Activated naive CD4-positive, alpha-beta T cell treated with anti-CD3 and anti-CD28 coated beads, Interleukin-2, amount 10 ng/mL, durations not matched to agents 7 days and 5 days (primary cell): ENCODE results near the gene UNC5B.
"Not testable (repeated sequence)": the region's sequence is repeated elsewhere in the genome, so short reads cannot be mapped to it uniquely, and the experiment has no call there.

Experiments
- CTCF ChIA-PET: fragments of 350-600 bp; sonication (Branson Sonifier 250); formaldehyde crosslinking; loops from one replicate; lab custom pipeline; 2021; ENCODE audit warnings: antibody characterized with exemption; lab: Charles Lee
- DNase-seq: peaks from one replicate; pipeline ENCODE4 v3.0.0-alpha.2; 2020
- H3K27ac Mint-ChIP-seq: one replicate; pipeline ENCODE4 v1.8.0; 2021; ENCODE audit warnings: mild to moderate bottlenecking, moderate library complexity, mixed read lengths
- H3K27me3 Mint-ChIP-seq: one replicate; pipeline ENCODE4 v1.8.0; 2021; ENCODE audit warnings: mild to moderate bottlenecking, mixed read lengths
- H3K36me3 Mint-ChIP-seq: one replicate; pipeline ENCODE4 v1.8.0; 2021; ENCODE audit warnings: mixed read lengths
- H3K4me1 Mint-ChIP-seq: one replicate; pipeline ENCODE4 v1.8.0; 2021; ENCODE audit warnings: mixed read lengths
- H3K4me3 Mint-ChIP-seq: one replicate; pipeline ENCODE4 v1.8.0; 2021; ENCODE audit warnings: mild to moderate bottlenecking, moderate library complexity, mixed read lengths
- H3K9me3 Mint-ChIP-seq: one replicate; pipeline ENCODE4 v1.8.0; 2021; ENCODE audit warnings: mixed read lengths

The UNC5B gene

DNA sequence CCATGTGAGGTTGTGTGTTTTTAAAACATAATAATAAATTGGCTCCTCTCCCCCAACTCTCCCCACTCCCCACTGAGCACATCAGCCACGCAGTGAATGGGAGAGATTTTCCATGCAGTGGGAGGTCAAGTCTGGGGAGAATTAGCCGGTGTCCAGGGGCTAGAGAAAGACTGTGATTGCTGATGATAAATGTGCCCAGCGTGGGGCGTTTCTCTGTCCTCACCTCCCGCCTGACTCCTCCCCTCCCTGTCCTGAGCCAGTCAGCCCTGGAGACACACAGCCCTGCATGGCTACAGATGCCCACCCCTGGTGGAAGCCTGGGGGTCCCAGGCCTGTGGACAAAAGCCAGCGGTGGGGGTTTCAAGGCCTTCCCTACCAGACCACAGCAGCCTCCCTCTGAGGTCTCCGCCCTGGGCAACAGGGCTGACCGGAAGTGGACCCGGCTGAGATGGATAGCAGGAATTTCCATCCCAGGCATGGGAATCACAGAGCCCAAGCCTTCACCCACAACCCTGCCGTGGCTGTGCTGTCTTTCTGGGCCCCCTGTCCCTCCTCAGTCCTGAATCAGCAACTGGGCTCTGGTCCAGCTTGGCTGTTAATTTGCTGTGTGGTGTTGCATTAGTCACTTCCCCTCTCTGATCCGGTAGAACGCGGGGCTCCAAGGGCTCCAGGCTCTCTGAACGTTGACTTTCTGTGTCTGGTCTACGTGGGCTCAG is 59.8 kb downstream of the UNC5B start:
- Mint-ChIP-seq H3K4me1 (peaks cover 4% of the 10 kb centered on the region), H3K27me3 (peaks cover 8% of the 10 kb centered on the region), H3K4me3 (no peak overlapping the region), H3K9me3 (no peaks in the 10 kb centered on the region), H3K27ac (no peak overlapping the region), H3K36me3 (no peaks in the 10 kb centered on the region)
- CTCF ChIA-PET: interaction anchor here (1.1 to 3.1 kb wide), 2 partner anchors 12 to 347 kb away, joined by 3 to 17 read pairs; no protein-coding TSS in a partner anchor
- DNase-seq: no peak

DNA sequence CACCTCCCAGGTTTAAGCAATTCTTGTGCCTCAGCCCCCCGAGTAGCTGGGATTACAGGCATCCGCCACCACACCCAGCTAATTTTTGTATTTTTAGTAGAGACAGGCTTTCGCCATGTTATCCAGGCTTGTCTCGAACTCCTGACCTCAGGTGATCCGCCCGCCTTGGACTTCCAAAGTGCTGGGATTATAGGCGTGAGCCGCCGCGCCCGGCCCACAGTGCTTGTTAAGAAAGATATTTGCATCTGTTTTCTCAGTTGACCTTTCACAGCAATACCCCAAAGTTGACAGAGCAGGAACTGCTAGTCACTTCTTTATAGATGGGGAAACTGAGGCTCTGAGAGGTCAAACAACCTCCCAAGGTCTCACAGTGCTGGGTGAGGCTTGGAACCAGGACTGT is 60.6 kb downstream of the UNC5B start:
- not testable (repeated sequence) for H3K27me3 Mint-ChIP-seq, H3K36me3 Mint-ChIP-seq, H3K4me1 Mint-ChIP-seq, DNase-seq, H3K4me3 Mint-ChIP-seq, H3K27ac Mint-ChIP-seq, H3K9me3 Mint-ChIP-seq
- CTCF ChIA-PET: interaction anchor here (0.7 kb wide), 1 partner anchor 284 kb away, joined by 3 read pairs; no protein-coding TSS in a partner anchor

DNA sequence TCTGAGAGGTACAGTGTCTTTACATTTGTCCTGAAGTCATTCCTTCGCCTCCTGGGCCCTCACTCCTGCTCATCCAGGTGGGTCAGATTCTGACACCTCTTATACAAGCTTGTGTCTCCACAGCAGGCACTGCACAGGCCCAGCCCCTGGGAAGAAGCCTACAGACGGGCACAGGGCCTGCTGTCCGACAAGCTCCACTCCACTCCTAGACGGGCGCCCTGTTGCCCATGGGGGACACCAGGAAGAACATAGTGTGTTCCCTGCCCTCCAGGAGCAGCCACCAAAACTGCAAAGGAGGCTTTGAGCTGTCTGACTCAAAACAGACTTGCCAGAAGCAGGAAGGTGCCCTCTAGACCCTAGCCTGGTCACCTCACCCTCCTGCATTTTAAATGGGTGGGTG is 61.1 kb downstream of the UNC5B start:
- Mint-ChIP-seq H3K9me3 (no peaks in the 10 kb centered on the region), H3K4me1 (peaks cover 4% of the 10 kb centered on the region)

DNA sequence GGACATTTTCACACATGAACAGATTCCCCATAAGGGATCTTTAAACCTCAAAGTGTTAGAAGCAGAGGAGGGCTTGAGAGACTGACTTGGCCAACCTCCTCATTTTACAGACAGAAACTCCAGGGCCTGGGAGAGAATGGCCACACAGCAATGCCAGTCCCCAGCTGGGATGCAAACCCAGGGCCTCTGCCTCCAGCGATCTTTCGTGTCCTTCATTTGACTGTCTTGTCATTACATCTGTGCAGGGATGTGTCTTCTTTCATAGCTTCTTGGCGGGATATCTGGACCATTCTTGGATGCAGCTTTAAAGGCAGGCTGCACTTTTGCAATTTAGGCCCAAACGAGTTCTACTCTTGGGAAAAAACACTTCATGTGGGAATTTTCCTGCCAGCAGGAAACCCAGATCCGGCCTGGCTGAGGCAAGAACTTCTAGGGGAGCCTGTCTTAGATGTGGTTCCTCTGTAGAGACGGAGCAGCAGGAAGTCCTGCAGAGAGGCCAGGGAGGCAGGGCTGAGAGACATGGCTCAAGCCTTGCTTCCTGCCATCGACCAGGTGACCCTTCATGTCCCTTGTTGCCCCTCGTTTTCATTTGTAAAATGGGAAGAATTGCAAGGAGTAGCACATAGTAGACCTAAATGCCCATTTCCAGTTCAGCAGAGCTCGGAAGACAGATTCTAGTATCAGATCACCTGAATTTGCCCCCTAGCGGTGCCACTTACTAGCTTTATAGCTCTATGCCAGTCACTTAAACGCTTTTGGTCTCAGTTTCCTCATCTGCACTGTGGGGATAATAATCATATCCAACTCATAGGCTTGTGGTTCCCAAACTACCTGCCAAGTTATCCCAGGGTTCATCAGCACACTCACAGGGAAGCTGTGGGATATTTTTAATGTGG is 62.8 kb downstream of the UNC5B start:
- H3K9me3 Mint-ChIP-seq: no peaks in the 10 kb centered on the region
- DNase-seq: no peak
- no peak overlapping the region for H3K4me3 Mint-ChIP-seq
- no peaks in the 10 kb centered on the region for H3K36me3 Mint-ChIP-seq
- peaks cover 4% of the 10 kb centered on the region for H3K4me1 Mint-ChIP-seq
- H3K27ac Mint-ChIP-seq: no peak overlapping the region
- peaks cover 8% of the 10 kb centered on the region for H3K27me3 Mint-ChIP-seq
- CTCF ChIA-PET: interaction anchor here (0.8 to 2.2 kb wide), 2 partner anchors 9 to 77 kb away, joined by 3 to 9 read pairs; no protein-coding TSS in a partner anchor

More for the DNA sequence above, 61.1 kb downstream of the UNC5B start:
- CTCF ChIA-PET: interaction anchor here (0.7 kb wide), 1 partner anchor 284 kb away, joined by 3 read pairs; no protein-coding TSS in a partner anchor
- H3K36me3 Mint-ChIP-seq: no peaks in the 10 kb centered on the region
- H3K27ac Mint-ChIP-seq: no peak overlapping the region
- H3K27me3 Mint-ChIP-seq: peaks cover 8% of the 10 kb centered on the region
- H3K4me3 Mint-ChIP-seq: no peak overlapping the region
- DNase-seq: no peak

DNA sequence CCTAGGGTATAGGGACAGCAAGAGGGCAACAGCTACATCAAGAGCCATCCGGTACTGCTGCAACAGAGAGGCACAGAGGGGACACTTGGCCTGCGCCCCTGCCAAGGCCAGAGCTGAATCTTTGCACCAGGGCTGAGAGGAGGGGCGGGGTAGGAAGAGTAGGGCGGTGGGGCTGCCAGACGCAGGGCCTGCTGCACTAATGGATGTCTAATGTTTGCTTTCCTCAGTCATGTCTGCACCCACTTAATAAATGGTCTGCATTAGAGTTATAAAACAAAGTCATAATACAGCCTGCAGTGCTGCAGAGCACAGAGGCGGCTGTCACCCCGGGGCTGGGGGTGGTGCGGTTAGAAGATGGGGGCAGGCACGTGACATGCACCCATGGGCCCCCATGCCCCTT is 64.5 kb downstream of the UNC5B start:
- Mint-ChIP-seq H3K4me3 (no peak overlapping the region), H3K27me3 (peaks cover 4% of the 10 kb centered on the region), H3K36me3 (no peaks in the 10 kb centered on the region), H3K4me1 (no peaks in the 10 kb centered on the region), H3K27ac (no peak overlapping the region), H3K9me3 (no peaks in the 10 kb centered on the region)
- CTCF ChIA-PET: no interaction called here
- no peak for DNase-seq

DNA sequence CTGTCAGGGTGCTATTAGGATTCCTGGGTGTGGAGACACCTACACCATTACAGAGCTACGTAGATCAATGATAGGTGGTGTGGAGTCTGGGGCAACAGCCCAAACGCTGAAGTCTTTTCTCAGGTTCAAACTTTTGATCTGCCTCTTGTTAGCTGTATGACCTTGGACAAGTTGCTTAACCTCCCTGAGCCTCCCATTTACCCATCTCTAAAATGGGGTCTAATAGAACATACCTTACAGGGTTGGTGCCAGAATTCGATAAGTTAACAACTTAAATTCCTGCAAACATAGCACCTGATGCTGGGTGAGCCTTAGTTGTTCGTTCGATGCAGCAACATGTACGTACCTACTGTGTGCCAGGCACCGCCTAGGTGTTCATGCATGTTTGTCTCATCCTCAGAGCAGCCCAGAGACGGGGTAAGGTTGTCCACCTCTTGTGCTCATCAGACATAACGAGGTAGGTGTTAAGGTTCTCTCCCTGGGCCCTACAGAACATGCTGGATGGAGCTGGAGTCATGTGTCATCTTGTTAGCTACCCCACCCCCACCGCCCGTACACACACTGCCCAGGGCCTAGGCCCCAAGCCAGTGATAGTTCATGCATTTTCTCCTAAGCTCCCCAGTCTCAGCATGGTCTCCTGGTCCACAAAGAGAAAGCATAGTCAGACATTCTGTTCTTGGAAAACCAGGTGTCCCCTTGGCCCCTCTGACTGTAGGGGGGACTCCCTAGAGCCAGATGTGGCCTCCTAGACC is 65.7 kb downstream of the UNC5B start:
- Mint-ChIP-seq H3K4me1 (no peaks in the 10 kb centered on the region), H3K36me3 (no peaks in the 10 kb centered on the region), H3K27ac (no peak overlapping the region), H3K9me3 (no peaks in the 10 kb centered on the region), H3K27me3 (peaks cover 4% of the 10 kb centered on the region), H3K4me3 (no peak overlapping the region)
- DNase-seq: no peak
- CTCF ChIA-PET: no interaction called here

DNA sequence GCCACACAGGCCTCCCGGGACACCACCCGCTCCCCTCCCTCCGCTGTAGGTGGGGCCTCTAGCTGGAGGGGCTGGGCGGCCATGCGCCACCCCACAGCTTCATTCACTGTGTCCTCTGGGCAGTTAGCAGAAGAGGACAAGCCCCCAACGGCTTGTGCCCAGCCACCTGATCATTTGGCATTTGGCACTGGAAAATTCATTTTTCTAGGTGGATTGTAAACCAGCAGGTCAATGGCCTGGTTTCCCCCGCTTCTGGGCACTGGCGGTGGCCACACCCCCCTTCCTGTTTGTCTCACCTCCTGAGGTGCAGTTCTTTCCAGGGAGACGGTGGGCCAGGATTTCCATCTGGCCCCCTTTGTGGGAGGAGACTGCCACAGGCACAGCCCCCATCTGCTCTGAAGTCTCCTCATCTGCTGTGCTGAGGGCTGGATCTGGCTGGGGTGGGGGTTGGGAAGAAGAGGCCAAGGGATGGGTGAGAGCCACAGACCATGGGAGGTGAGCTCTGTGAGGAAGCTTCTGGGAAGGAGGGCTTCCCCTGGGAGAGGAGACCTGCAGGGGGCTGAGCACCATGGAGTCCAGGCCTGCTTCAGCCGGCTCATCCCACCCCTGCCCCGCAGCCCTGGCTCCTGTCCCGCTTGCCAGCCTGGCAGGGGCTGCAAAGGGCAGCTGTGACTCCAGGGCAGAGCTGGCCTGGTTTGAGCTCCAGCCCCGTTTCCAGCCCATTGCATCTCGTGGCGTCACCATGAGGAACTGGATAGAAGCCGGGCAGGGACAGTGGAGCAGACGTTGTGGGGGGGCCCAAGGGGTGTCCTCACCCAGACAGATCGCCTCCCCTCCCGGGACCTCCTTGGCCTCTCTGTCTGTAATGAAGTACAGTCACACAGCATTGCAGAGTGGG is 66.6 kb downstream of the UNC5B start:
- Mint-ChIP-seq H3K36me3 (no peaks in the 10 kb centered on the region), H3K27ac (no peak overlapping the region), H3K27me3 (peaks cover 4% of the 10 kb centered on the region), H3K4me3 (no peak overlapping the region), H3K4me1 (no peaks in the 10 kb centered on the region), H3K9me3 (no peaks in the 10 kb centered on the region)
- no peak for DNase-seq
- CTCF ChIA-PET: no interaction called here

DNA sequence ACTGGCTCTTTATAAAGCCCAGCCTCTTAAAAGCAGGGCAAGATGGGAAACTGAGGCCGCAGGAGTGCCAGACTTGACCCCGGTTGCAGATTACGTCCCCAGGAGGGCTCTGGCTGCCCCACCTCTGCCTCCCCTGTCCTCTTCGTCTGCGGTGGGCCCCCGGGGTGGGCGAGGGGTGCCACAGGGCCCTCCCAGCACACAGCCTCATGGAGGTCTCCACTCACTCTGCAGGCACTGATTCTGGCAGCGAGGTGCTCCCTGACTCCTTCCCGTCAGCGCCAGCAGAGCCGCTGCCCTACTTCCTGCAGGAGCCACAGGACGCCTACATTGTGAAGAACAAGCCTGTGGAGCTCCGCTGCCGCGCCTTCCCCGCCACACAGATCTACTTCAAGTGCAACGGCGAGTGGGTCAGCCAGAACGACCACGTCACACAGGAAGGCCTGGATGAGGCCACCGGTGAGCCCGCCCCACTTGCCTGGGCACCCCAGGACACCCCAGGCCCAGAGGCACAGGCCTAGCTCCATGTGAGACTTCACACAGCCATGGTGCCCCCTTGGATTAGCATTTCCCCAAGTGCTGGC is 67.3 kb downstream of the UNC5B start:
- no peak for DNase-seq
- Mint-ChIP-seq H3K36me3 (no peaks in the 10 kb centered on the region), H3K27me3 (no peaks in the 10 kb centered on the region), H3K4me3 (no peak overlapping the region), H3K27ac (no peak overlapping the region), H3K4me1 (no peaks in the 10 kb centered on the region), H3K9me3 (no peaks in the 10 kb centered on the region)
- CTCF ChIA-PET: no interaction called here

DNA sequence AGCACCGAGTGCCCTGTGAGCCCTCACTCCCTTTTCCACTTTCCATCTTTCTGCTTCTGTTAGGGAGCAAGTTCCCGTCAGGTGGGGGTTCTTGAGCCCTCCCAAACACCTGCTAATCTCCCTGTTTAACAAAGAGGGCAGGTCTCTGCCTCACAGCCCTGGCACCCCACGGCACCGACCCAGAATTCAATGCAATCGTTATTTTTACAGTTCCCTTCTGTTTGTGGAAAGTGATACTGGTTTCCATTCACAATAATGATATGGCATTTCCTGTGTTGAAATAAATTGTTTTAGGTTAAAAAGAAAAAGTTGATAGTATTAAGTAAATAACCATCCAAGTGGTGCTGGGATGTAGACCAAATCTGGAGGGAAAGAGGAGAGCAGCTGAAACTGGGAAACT is 67.8 kb downstream of the UNC5B start:
- no peaks in the 10 kb centered on the region for H3K4me1 Mint-ChIP-seq
- H3K27ac Mint-ChIP-seq: no peak overlapping the region
- DNase-seq: no peak
- no peaks in the 10 kb centered on the region for H3K9me3 Mint-ChIP-seq
- CTCF ChIA-PET: interaction anchor here (0.7 kb wide), 1 partner anchor 9 kb away, joined by 4 read pairs; no protein-coding TSS in a partner anchor
- no peaks in the 10 kb centered on the region for H3K36me3 Mint-ChIP-seq
- H3K27me3 Mint-ChIP-seq: no peaks in the 10 kb centered on the region
- no peak overlapping the region for H3K4me3 Mint-ChIP-seq

DNA sequence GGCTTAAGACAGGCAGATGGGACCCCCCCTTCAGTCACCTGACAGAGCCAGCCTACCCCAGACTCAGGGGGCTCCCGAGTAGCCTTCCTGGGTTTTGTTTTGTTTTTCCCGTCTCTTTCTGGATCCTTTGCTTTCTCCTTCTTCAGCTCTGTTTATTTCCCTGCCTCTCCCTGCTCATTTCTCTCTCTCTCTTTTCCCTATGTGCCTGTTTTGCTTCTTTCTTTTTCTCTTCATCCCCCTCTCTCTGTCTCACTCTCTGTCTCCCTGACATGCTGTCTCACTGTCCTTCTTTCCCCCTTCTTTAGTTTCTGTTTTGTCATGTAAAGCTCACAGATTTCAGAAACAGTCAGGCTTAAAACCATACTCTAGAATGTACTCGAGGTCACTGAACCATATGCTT is 68.5 kb downstream of the UNC5B start:
- no peaks in the 10 kb centered on the region for H3K4me1 Mint-ChIP-seq
- no peak overlapping the region for H3K4me3 Mint-ChIP-seq
- CTCF ChIA-PET: interaction anchor here (0.7 to 1.0 kb wide), 2 partner anchors 10 to 11 kb away, joined by 4 read pairs; no protein-coding TSS in a partner anchor
- H3K9me3 Mint-ChIP-seq: no peaks in the 10 kb centered on the region
- H3K36me3 Mint-ChIP-seq: no peaks in the 10 kb centered on the region
- no peak for DNase-seq
- H3K27me3 Mint-ChIP-seq: no peaks in the 10 kb centered on the region
- H3K27ac Mint-ChIP-seq: no peak overlapping the region

DNA sequence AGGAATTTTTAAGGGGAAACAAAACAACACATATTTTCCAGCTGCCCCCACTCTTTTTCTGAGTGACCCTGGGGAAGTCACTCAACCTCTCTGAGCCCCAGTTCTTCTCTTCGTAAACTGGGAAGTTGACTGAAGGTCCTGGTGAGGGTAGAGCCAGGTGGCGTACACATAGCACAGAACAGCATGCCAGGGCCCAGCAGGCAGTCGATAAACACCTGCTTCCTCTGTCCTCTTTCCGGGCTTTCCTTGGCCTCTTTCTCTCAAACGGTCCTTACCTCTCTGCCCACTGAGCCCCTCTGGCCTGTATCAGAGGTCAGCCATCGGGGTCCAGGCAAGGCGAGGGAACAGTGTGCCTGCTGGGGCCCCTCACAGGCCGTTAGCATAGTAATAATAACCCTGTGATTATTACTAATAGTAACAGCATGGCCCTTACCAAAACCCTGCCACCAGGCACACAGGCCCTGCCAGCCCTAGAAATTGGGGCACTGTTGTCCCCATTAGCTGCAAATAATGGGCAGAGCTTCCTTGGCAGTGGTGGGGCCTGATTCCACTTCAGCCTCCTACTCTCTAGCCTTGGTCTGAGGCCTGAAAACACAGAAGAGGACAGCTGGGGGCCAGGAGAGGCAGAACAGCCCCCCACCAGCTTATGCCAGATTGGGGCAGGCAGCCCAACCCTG is 69.4 kb downstream of the UNC5B start:
- Mint-ChIP-seq H3K36me3 (no peaks in the 10 kb centered on the region), H3K4me3 (no peak overlapping the region), H3K9me3 (no peaks in the 10 kb centered on the region), H3K27me3 (no peaks in the 10 kb centered on the region), H3K4me1 (no peaks in the 10 kb centered on the region), H3K27ac (no peak overlapping the region)
- DNase-seq: no peak
- CTCF ChIA-PET: interaction anchor here (1.0 kb wide), 1 partner anchor 12 kb away, joined by 4 read pairs; no protein-coding TSS in a partner anchor

DNA sequence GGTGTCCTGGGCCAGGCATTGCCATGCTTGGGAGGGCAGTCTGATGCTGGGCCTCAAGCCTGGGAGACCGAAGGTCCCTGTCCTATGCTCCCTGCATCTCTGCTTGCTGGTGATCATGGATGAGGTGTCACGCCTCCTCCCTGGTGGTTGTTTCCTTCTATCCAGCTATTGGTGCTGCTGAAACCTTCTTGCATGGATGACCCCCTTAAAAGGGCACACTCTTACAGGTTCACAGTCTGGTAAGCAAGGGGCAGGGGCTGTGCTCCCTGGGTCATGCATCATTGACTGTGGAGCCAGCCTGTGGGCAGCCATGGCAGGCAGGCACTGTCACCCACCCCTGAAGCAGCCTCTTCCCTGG is 69.9 kb downstream of the UNC5B start:
- Mint-ChIP-seq H3K9me3 (no peaks in the 10 kb centered on the region), H3K27me3 (no peaks in the 10 kb centered on the region), H3K27ac (no peak overlapping the region), H3K4me3 (no peak overlapping the region), H3K36me3 (no peaks in the 10 kb centered on the region), H3K4me1 (no peaks in the 10 kb centered on the region)
- CTCF ChIA-PET: interaction anchor here (2.8 kb wide), 1 partner anchor 357 kb away, joined by 22 read pairs; no protein-coding TSS in a partner anchor
- no peak for DNase-seq
